Tibial nerve (tissue), 4 donors: ENCODE measurements around the gene FAM117A. TPM values are rescaled to one million over a fixed set of nuclear protein-coding genes. Genes with fewer than 3 reads are reported as not detected.

Source experiments
- DNase-seq, 2 donors: peaks; one replicate each; pipeline ENCODE4 v3.0.0-alpha.2; 2019; ENCODE audit warnings: low spot score in 2 of 2
- H3K27ac ChIP-seq, 4 donors: fragments of 200-600 bp; sonication (generic) in 3 of 4; one replicate each; pipeline ENCODE4 v1.5.1; 2017 to 2019; ENCODE audit warnings: mild to moderate bottlenecking in 1 of 4
- H3K27me3 ChIP-seq, 2 donors: fragments of 200-600 bp; sonication (generic) in 1 of 2; one replicate each; pipeline versions ENCODE4 v1.5.1 to v1.6.0; 2017 to 2019
- H3K36me3 ChIP-seq, 3 donors: fragments of 200-600 bp; sonication (generic); one replicate each; pipeline ENCODE4 v1.5.1; 2018 to 2019
- H3K4me1 ChIP-seq, 4 donors: fragments of 200-600 bp; sonication (generic) in 3 of 4; one replicate each; pipeline ENCODE4 v1.5.1; 2017 to 2019
- H3K4me3 ChIP-seq, 4 donors: fragments of 200-600 bp; sonication (generic) in 3 of 4; one replicate each; pipeline ENCODE4 v1.5.1; 2017 to 2019; ENCODE audit warnings: mild to moderate bottlenecking in 1 of 4, moderate library complexity in 1 of 4
- H3K9me3 ChIP-seq, 4 donors: fragments of 200-600 bp; sonication (generic) in 3 of 4; one replicate each; pipeline ENCODE4 v1.5.1; 2017 to 2019
- EP300 ChIP-seq, 2 donors: sonication (generic); formaldehyde crosslinking; IDR thresholded peaks; one replicate each; pipeline ENCODE4 v1.6.1; 2017; ENCODE audit warnings: antibody characterized with exemption in 2 of 2, mild to moderate bottlenecking in 1 of 2
- POLR2A ChIP-seq, 2 donors: fragments of 450-650 bp; IDR thresholded peaks; one replicate each; pipeline ENCODE4 v1.6.1; 2017; ENCODE audit warnings: antibody characterized with exemption in 2 of 2, mild to moderate bottlenecking in 2 of 2, moderate library complexity in 2 of 2
- WGBS, 2 donors: methylation state at CpG; one replicate each; pipeline ENCODE4 v1.1.5; 2018; 5-methylcytosine and 5-hydroxymethylcytosine counted together
- total RNA-seq, 4 donors: library from RNA; depleted of rRNA; stranded (reverse); fragments of >200 nt; gene quantifications; one replicate each; pipeline ENCODE4 v1.1.0, GENCODE V29; 2016
- TF ChIP-seq, protein P1 (sequence below), 5 experiments: fragments of 200-600 bp in 3 of 5; fragments of 450-650 bp in 2 of 5; sonication (generic) in 3 of 5; IDR thresholded peaks; one replicate each; pipeline ENCODE4 v1.5.1; 2016 to 2019; ENCODE audit warnings: antibody characterized with exemption in 5 of 5, mild to moderate bottlenecking in 3 of 5, moderate library complexity in 2 of 5

FAM117A gene
- total RNA-seq, 4 donors from 2014 or later: 12.9 to 23.1 (median 18.3) TPM

GRCh38 chr17:49776551-49777300 is 12.8 kb upstream of the FAM117A start:
- H3K27me3 ChIP-seq: no peaks in the 10 kb centered on the region
- H3K27ac ChIP-seq: peak overlapping the region in 3 of 4 donors; percentile 14 to 82 (median 79)
- H3K9me3 ChIP-seq: no peaks in the 10 kb centered on the region
- peak in 1 of 2 donors; percentile 16 for TF ChIP-seq EP300 (IDR thresholded peaks at IDR 0.05)
- TF ChIP-seq POLR2A (IDR thresholded peaks at IDR 0.05): no peak
- TF ChIP-seq, protein P1, sequence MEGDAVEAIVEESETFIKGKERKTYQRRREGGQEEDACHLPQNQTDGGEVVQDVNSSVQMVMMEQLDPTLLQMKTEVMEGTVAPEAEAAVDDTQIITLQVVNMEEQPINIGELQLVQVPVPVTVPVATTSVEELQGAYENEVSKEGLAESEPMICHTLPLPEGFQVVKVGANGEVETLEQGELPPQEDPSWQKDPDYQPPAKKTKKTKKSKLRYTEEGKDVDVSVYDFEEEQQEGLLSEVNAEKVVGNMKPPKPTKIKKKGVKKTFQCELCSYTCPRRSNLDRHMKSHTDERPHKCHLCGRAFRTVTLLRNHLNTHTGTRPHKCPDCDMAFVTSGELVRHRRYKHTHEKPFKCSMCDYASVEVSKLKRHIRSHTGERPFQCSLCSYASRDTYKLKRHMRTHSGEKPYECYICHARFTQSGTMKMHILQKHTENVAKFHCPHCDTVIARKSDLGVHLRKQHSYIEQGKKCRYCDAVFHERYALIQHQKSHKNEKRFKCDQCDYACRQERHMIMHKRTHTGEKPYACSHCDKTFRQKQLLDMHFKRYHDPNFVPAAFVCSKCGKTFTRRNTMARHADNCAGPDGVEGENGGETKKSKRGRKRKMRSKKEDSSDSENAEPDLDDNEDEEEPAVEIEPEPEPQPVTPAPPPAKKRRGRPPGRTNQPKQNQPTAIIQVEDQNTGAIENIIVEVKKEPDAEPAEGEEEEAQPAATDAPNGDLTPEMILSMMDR (IDR thresholded peaks at IDR 0.05): no peak
- H3K4me3 ChIP-seq: no peak overlapping the region
- WGBS, 2 donors: 39 to 53% methylated on average over 8 of the region's 8 CpGs
- peaks cover 0 to 48% (median 18%) of the 10 kb centered on the region in 4 donors for H3K4me1 ChIP-seq
- no peaks in the 10 kb centered on the region for H3K36me3 ChIP-seq
- DNase-seq: no peak

DNA sequence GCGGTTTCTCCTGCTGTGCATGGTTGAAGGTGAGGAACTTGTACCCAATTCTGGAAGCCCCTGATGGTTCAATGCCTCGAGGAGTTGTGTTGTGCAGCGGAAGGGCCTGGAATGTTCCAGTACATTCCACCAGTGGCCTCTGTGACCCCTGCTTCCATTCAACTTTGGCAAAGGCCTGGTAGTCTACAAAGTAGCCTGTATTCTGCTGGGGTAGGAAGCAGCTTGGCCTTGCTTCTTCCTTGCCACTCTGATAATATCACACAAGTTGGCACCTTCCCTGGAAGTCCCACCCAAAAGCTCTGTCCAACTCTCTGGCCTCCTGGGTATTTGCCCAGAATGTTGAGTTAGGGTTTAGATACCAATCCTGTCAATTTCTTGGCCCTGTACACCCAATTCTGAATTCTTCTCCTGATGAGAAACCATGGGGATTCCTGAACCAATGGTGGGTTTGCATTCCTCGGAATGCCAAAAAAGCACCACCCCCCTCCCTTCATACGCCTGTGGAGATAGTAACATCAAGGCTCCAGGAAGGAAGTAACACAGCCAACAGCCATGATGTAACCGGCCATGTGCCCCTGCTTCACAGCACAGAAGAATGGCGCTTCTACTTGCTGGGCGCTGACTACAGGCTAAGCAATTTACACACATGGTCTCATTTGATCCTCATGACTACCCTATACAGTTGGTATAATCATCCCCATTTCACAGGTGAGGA is 11.8 kb upstream of the FAM117A start:
- H3K4me3 ChIP-seq: no peak overlapping the region
- 56 to 62% methylated on average over 8 of the region's 8 CpGs for WGBS, 2 donors
- H3K36me3 ChIP-seq: no peaks in the 10 kb centered on the region
- no peak for DNase-seq
- no peaks in the 10 kb centered on the region for H3K9me3 ChIP-seq
- no peaks in the 10 kb centered on the region for H3K27me3 ChIP-seq
- no peak for TF ChIP-seq POLR2A (IDR thresholded peaks at IDR 0.05)
- TF ChIP-seq EP300 (IDR thresholded peaks at IDR 0.05): peak in 1 of 2 donors; percentile 68
- TF ChIP-seq, protein P1 (IDR thresholded peaks at IDR 0.05): no peak
- H3K4me1 ChIP-seq: peaks cover 0 to 48% (median 18%) of the 10 kb centered on the region in 4 donors
- H3K27ac ChIP-seq: peak overlapping the region in 3 of 4 donors; percentile 50 to 82 (median 79)

- TF ChIP-seq EP300 (IDR thresholded peaks at IDR 0.05): no peak
- no peak for TF ChIP-seq POLR2A (IDR thresholded peaks at IDR 0.05)
- TF ChIP-seq, protein P1 (IDR thresholded peaks at IDR 0.05): no peak
- no peaks in the 10 kb centered on the region for H3K27me3 ChIP-seq
- no peak for DNase-seq
- H3K9me3 ChIP-seq: no peaks in the 10 kb centered on the region
- 66 to 73% methylated on average over 3 of the region's 3 CpGs for WGBS, 2 donors
- H3K27ac ChIP-seq: no peak overlapping the region
- H3K36me3 ChIP-seq: no peaks in the 10 kb centered on the region
- no peak overlapping the region for H3K4me3 ChIP-seq
- H3K4me1 ChIP-seq: peaks cover 0 to 21% (median 13%) of the 10 kb centered on the region in 4 donors
Observed at GRCh38 chr17:49766918-49767530, 3.1 kb upstream of the FAM117A start.

DNA sequence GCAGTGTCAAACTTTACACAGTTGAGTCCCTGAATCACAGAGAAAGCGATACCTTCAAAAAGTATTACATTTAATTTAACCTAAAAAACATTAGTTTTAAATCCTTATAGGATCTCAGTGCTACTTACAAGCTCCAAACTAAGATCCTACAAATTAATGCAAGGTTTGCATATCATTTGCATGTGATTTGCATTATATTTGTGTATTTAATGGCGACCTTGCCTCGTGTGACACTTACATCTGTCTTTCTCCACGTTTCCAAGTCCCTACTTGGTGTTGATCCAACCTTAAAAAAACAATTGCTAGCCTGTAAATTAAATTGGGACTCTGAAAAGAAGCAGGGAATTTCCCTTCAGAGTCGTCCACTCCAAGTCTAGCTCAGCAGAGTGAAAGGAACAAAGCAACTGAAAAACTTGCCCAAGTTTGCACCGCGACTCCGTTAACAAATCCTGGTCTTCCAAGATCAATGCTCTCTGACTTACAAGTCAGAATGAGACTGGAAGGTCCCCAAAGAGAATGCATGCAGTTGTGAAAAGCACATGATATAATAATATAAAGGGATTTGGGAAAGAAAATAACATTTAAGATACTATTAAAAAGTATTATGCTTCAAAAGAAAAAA is 739 bp upstream of the FAM117A start:
- DNase-seq: no peak
- Histone ChIP-seq H3K9me3 (no peaks in the 10 kb centered on the region), H3K4me1 (peaks cover 0 to 21% (median 15%) of the 10 kb centered on the region in 4 donors), H3K27me3 (no peaks in the 10 kb centered on the region), H3K36me3 (no peaks in the 10 kb centered on the region), H3K27ac (peak overlapping the region in 2 of 4 donors; percentile 26 to 86), H3K4me3 (peak overlapping the region in 3 of 4 donors; percentile 66 to 95 (median 81))
- 12 to 16% methylated on average over 8 of the region's 8 CpGs for WGBS, 2 donors
- no peak for TF ChIP-seq POLR2A (IDR thresholded peaks at IDR 0.05)
- TF ChIP-seq, protein P1 (IDR thresholded peaks at IDR 0.05): no peak
- no peak for TF ChIP-seq EP300 (IDR thresholded peaks at IDR 0.05)
